ENCODE data around the gene ARNT2.

The ARNT2 gene

GRCh38 chr15:80597076-80597475 is 192.9 kb downstream of the ARNT2 start:
- DNase-seq (ENCODE audit: low read depth): no peak

- DNase-seq (ENCODE audit: low read depth): no peak
Measured at GRCh38 chr15:80599359-80599758, 195.2 kb downstream of the ARNT2 start.

GRCh38 chr15:80600626-80601025 is 196.4 kb downstream of the ARNT2 start:
- DNase-seq (ENCODE audit: low read depth): no peak

DNA sequence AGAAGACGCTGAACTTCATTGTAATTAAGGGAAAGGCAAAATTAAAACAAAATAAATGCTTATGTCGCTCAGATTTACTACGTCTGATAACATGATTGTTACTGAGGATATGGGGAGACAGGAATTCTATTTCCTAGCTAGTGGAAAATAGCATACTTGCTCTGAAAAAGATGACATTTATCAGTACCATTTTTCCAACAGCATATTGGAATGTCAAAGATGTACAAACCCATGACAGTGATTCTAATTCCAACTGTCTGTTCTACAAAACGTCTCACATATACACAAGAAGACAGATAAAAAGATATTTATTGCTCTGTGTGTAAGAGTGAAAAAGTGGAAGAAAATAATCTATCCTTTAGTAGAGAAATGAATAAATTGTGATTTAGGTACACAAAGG is 197.1 kb downstream of the ARNT2 start:
- no peak for DNase-seq (ENCODE audit: low read depth)

GRCh38 chr15:80604583-80605575 is 200.7 kb downstream of the ARNT2 start:
- DNase-seq (ENCODE audit: low read depth): no peak

DNA sequence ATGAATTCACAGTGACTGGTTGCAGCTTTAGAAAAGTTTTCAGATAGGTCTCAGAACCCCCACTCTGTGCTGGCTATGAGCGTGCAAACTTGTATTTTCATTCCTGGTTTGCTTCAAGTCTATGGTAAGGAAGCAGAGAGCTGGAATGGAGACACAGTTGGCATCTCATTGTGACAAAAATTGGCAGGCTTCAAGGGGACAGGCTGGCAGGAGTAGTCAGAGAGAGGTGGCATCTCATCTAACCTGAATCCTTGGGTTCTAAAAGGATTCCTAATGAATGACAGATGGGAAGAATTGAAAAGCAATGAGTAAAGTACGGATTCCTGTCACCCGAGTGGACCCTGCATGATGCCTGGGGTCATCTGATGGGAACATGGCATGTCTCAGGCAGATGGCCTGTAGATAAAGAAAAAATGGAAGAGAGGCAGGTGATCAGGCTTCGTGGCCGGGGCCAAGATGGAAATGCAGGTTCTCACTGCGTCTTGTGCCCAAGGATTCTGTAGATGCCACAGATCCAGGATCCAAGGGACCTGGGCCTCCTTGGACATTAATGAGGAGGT is 201.5 kb downstream of the ARNT2 start:
- no peak for DNase-seq (ENCODE audit: low read depth)

GRCh38 chr15:80606511-80607071 is 202.4 kb downstream of the ARNT2 start:
- no peak for DNase-seq (ENCODE audit: low read depth)

GRCh38 chr15:80607287-80607980 is 203.3 kb downstream of the ARNT2 start:
- no peak for DNase-seq (ENCODE audit: low read depth)

DNA sequence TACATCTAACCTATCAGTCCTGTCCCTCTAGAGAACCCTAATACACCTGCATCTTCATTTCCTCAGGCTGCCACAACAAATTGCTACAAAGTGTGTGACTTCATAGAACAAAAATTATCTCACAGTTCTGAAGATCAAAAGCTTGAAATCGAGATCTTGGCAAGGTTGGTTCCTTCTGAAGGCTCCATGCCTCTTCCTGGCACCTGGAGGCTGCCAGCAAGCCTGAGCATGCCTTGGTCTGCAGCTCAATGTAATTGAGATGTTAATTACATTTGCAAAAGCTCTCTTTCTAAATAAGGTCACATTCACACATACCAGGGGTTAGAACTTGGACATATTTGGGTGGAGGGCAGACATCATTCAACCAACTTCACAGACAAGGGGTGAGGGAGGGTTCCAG is 204.5 kb downstream of the ARNT2 start:
- no peak for DNase-seq (ENCODE audit: low read depth)

DNA sequence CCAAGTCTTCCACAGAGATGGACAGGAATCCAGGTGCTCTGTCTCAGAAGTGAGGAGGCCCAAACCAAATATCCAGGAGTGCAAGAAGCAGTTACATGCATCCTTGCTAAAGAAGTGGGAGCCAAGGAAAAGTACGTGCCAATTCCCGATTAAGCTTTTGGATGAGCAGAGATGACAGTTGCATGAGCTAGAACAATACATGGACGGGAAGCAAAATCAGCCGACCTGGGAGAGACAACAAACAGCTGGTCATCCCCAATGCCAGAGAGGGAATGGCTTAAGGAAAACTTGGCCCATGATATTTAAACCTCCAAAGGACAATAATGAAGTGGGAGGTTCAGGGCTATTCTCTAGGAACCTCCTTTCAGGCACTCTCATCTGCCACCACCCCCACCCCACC is 204.9 kb downstream of the ARNT2 start:
- DNase-seq (ENCODE audit: low read depth): no peak

- DNase-seq (ENCODE audit: low read depth): no peak
Measured at GRCh38 chr15:80609512-80609946, 205.3 kb downstream of the ARNT2 start.

DNA sequence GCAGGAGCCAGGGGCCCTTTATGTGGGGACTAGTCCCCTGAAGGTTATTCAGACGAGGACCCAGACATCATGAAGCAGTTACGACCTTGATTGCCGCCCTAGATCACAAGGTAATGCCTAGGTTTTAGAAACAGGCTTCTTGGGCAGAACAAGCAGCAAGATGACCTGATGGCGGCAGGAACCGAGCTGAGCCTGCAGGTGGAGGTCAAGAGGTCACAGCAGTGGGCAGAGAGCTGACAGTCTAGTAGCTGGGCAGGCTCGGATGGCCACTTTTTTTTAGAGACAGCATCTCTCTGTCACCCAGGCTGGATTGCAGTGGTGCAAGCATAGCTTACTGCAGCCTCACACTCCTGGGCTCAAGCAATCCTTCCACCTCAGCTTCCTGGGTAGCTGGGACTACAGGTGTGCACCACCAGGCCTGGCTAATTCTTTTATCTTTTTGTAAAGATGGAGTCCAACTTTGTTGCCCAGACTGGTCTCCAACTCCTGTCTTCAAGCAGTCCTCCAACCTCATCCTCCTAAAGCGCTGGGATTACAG is 207.4 kb downstream of the ARNT2 start:
- DNase-seq (ENCODE audit: low read depth): no peak

GRCh38 chr15:80612118-80612823 is 208.1 kb downstream of the ARNT2 start:
- DNase-seq (ENCODE audit: low read depth): no peak

DNA sequence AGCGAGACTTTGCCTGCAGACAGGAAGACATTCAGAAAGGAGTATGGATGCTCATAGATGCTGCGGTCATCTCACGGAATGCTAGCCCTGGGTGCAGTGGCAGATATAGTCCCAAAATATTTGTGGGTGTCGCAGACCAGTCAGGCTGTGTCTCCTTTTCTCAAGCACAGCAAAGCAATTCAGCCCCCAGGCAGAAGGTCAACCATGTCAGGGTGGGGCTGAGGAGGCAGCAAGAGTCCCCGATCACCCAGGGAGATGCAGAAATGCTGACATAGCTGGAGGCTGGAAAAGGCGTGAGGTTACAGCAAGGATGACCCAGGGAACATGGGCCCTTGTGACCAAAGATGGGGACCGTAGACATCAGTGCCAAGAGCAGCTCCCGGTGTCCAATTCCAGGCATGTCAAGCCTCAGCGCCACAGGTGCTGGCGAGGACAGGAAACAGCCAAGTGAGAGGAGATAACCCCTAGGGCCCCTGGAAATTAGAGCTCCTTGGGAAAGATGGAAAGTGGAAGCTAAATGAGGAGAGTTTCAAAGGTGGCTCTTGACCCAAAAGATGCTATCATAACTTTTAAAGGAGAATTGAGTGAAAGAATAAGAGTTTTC is 209.7 kb downstream of the ARNT2 start:
- DNase-seq (ENCODE audit: low read depth): no peak

GRCh38 chr15:80614711-80615360 is 210.7 kb downstream of the ARNT2 start:
- no peak for DNase-seq (ENCODE audit: low read depth)

DNA sequence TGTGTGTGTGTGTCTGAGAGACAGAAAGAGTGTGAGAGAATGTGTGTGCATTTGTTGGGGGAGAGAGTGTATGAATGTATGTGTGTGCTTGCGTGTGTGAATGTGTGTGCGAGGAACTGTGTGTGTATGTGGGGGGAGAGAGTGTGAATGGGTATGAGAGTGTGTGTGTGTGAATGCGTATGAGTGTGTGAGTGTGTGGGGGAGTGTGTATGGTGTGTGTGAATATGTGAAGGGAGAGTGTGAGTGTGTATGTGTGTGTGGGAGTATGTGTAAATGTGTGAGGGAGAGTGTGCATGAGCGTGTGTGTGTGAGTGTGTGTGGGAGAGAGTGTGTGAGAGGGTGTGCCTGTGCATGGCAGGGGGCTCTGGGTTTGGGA is 211.2 kb downstream of the ARNT2 start:
- DNase-seq (ENCODE audit: low read depth): no peak

GRCh38 chr15:80615783-80616391 is 211.7 kb downstream of the ARNT2 start:
- no peak for DNase-seq (ENCODE audit: low read depth)

GRCh38 chr15:80618685-80619400 is 214.7 kb downstream of the ARNT2 start:
- DNase-seq (ENCODE audit: low read depth): no peak

DNA sequence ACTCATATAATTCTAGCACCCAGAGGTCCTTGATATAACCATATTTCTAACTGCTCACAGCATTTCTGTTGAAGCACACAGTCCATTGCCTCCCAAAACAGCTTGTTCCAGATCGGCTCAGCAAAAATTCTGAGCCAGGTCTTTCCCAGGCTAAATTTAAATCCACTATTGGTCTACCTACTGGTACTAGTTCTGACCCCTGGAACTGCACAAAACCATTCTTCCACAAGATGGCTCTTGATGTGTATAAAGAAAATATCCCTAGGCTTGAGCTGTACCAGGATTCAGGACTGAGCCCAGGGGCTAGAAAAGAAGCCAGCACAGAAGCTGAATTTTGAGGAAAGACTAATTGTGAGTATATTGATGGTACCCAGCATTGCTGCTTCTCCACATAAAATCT is 215.5 kb downstream of the ARNT2 start:
- DNase-seq (ENCODE audit: low read depth): no peak

- DNase-seq (ENCODE audit: low read depth): no peak
Measured at GRCh38 chr15:80620141-80620540, 216.0 kb downstream of the ARNT2 start.

All from stimulated activated CD8-positive, alpha-beta memory T cell treated with anti-CD3 and anti-CD28 coated beads, Interleukin-15, amount 100 ng/mL, for 24 hours (primary cell).